RWPE2 (cell line): Measurements from ENCODE around the gene VSIG4.

Source experiments
- ATAC-seq: fragments of 200-7000 bp; cut with Tn5 transposase; 3 replicates; pipeline ENCODE4 v1.9.1; 2021; ENCODE audit warnings: low read depth
- DNase-seq: peaks from one replicate; pipeline ENCODE4 v3.0.0-alpha.2; 2020; ENCODE audit warnings: low spot score
- H3K27ac ChIP-seq: fragments of 450-650 bp; 2 replicates; pipeline ENCODE4 v1.5.1; 2017; ENCODE audit warnings: mild to moderate bottlenecking; ENCODE audit not compliant: poor library complexity, severe bottlenecking
- H3K27me3 ChIP-seq: fragments of 250-450 bp; sonication (Bioruptor Pico); 2 replicates; pipeline ENCODE4 v1.5.1; 2021; ENCODE audit warnings: mild to moderate bottlenecking, moderate library complexity; ENCODE audit not compliant: insufficient read depth, poor library complexity, severe bottlenecking
- H3K36me3 ChIP-seq: fragments of 250-450 bp; sonication (Bioruptor Pico); 2 replicates; pipeline ENCODE4 v1.5.1; 2020; ENCODE audit warnings: low read depth, mild to moderate bottlenecking, moderate library complexity
- H3K4me1 ChIP-seq: fragments of 250-450 bp; sonication (Bioruptor Pico); 2 replicates; pipeline ENCODE4 v1.5.1; 2021; ENCODE audit warnings: mild to moderate bottlenecking, moderate library complexity; ENCODE audit not compliant: insufficient read depth, poor library complexity, severe bottlenecking
- H3K4me3 ChIP-seq: fragments of 250-450 bp; sonication (Bioruptor Pico); 2 replicates; pipeline ENCODE4 v1.5.1; 2021; ENCODE audit warnings: mild to moderate bottlenecking, moderate library complexity; ENCODE audit not compliant: severe bottlenecking
- H3K9me3 ChIP-seq: fragments of 250-450 bp; sonication (Bioruptor Pico); 2 replicates; pipeline ENCODE4 v1.5.1; 2021; ENCODE audit warnings: mild to moderate bottlenecking, moderate library complexity; ENCODE audit not compliant: severe bottlenecking
- TF ChIP-seq, protein P1 (sequence below): fragments of 450-650 bp; IDR thresholded peaks from one replicate; pipeline ENCODE4 v1.5.1; 2017; ENCODE audit warnings: mild to moderate bottlenecking, moderate library complexity; ENCODE audit not compliant: poor library complexity, severe bottlenecking

VSIG4 gene

DNA sequence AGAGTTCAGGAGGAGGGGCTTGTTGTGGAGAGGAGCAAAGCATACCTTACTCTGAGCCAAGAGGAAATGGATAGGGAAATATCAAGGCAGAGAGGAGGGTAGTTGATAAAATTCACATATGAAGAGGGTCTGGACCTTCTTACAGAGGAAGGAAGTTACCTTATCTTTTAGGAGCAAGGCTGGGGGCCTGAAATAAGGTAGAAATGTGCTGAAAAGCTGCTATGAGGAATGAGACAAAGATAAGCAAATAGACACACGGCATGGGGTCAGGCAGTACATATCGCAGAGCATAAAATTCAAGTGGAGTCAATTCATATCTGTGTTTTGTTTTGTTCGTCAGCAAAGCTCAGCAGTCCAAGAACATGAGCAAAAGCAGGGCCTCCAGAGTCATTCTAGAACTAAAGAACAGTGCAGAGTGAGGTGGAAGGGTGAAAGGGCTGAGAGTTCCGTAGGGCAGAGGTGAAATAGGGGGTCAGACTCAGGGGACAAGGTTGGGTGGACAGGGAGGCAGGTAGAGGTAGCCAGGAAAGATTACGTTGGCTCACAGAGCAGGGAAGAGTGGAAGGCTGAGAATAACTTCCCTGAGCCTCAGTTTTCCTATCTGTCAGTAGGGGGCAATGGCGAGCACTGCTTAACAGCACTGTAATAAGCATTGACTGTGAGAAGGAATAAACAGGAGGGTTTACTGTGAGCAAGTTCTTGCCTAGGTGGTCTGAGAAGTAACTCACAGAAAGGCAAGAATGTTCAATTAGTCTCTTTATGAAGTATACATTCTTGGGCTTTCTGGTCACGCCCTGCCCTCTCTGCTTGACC is 9.2 kb downstream of the VSIG4 start:
- TF ChIP-seq, protein P1, sequence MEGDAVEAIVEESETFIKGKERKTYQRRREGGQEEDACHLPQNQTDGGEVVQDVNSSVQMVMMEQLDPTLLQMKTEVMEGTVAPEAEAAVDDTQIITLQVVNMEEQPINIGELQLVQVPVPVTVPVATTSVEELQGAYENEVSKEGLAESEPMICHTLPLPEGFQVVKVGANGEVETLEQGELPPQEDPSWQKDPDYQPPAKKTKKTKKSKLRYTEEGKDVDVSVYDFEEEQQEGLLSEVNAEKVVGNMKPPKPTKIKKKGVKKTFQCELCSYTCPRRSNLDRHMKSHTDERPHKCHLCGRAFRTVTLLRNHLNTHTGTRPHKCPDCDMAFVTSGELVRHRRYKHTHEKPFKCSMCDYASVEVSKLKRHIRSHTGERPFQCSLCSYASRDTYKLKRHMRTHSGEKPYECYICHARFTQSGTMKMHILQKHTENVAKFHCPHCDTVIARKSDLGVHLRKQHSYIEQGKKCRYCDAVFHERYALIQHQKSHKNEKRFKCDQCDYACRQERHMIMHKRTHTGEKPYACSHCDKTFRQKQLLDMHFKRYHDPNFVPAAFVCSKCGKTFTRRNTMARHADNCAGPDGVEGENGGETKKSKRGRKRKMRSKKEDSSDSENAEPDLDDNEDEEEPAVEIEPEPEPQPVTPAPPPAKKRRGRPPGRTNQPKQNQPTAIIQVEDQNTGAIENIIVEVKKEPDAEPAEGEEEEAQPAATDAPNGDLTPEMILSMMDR: peak; percentile 11
- no peaks in the 10 kb centered on the region for H3K27me3 ChIP-seq
- no peak overlapping the region for H3K4me3 ChIP-seq
- no peaks in the 10 kb centered on the region for H3K36me3 ChIP-seq
- no peaks in the 10 kb centered on the region for H3K4me1 ChIP-seq
- ATAC-seq (no peak), DNase-seq (no peak)
- no peak overlapping the region for H3K27ac ChIP-seq
- no peaks in the 10 kb centered on the region for H3K9me3 ChIP-seq

DNA sequence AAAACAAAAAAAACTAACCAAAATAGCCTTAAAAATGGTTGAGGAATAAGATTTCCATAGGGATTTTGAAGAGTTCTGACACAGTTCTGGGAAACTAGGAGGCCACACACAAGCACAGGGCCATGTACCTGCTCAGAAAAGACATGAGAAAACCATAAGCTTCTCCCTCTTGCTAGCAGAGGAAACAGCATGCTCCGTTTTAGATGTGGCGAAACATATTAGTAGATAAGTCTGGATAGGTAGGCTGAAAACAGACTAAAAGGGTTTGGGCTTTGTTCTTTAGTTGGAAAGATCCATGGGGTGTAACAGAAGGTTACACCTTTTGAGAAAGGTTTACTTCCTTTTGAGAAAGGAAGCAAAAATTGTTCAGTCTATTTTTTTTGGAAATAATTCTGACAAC is 10.9 kb downstream of the VSIG4 start:
- DNase-seq (no peak), ATAC-seq (no peak)
- Histone ChIP-seq H3K4me3 (no peak overlapping the region), H3K9me3 (no peaks in the 10 kb centered on the region), H3K27me3 (no peaks in the 10 kb centered on the region), H3K36me3 (no peaks in the 10 kb centered on the region), H3K4me1 (no peaks in the 10 kb centered on the region), H3K27ac (no peak overlapping the region)
- TF ChIP-seq, protein P1: no peak

DNA sequence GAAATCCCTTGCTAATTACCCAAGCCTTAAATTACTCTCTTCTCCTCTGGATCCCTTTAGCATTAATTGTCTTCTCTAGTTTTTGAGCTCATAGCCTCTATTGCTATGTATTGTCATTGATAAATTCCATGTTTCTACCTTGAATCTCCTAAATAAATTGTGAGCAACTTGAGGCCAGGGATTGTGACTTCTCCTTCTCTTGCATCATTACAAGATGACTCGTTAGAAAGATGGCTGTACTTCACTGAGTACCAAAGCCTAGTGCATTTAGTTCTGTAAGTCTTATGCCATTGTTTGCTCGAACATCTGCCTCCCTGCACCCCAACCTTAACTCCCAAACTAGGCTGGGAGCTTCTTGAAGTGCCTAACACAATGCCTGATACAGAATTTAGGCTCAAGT is 15.3 kb downstream of the VSIG4 start:
- TF ChIP-seq, protein P1: no peak
- Histone ChIP-seq H3K27ac (no peak overlapping the region), H3K4me1 (no peaks in the 10 kb centered on the region), H3K27me3 (no peaks in the 10 kb centered on the region), H3K36me3 (no peaks in the 10 kb centered on the region), H3K4me3 (no peak overlapping the region), H3K9me3 (no peaks in the 10 kb centered on the region)
- DNase-seq (no peak), ATAC-seq (no peak)

DNA sequence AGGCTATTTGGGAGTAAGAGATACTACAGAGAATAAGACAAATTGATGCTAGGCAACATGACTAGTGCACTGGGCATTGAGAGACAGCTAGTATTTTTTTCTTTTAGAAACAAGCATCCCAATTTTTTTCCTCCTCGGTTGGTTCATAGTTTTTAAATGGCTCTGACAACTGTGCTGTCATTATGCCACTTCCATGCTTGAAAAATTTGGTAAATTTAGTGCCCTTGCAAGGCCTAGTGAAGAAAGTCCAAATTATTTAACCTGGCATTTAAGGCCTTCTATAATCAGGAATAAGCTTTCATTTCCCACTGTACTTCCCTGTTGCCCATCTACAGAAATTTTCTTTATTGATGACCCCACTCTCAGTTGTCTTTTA is 15.8 kb downstream of the VSIG4 start:
- Histone ChIP-seq H3K36me3 (no peaks in the 10 kb centered on the region), H3K4me1 (no peaks in the 10 kb centered on the region), H3K27ac (no peak overlapping the region), H3K9me3 (no peaks in the 10 kb centered on the region), H3K4me3 (no peak overlapping the region), H3K27me3 (no peaks in the 10 kb centered on the region)
- TF ChIP-seq, protein P1: no peak
- ATAC-seq (no peak), DNase-seq (no peak)

DNA sequence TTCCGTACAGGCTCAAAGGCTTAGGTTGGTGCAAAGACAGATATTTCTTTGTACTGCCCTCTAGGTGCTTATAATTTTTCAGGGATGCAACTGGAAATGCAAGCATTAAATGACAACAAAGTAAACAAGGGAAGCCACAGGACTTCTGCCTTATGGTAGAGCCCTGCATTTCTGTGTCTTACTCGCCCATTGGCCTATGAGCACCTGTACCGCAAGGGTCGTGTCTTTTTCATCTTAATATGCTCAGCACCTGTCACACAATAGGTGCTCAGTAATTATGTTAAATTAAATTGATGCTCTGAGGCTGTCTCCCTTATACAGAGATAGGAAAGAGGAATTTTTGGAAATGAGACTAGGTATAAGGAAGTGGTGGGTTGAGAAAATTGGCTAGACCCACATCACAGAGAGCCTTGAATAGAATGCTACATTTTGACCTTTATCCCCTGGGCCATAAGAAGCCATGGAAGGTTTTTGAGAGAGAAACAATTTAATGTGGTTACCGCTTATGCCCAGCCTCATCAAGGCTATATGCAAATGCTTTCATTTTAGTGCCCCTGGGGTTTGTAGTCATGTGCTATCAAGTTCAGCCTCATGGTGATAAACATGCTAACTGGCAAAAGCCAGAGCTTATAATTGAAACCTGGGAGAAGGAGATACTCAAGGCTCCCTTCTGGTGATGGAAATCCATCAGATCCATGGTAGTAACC is 16.3 kb downstream of the VSIG4 start:
- no peak for ATAC-seq
- Histone ChIP-seq H3K4me1 (no peaks in the 10 kb centered on the region), H3K27ac (no peak overlapping the region), H3K36me3 (no peaks in the 10 kb centered on the region), H3K27me3 (no peaks in the 10 kb centered on the region), H3K4me3 (no peak overlapping the region), H3K9me3 (no peaks in the 10 kb centered on the region)
- TF ChIP-seq, protein P1: no peak
- DNase-seq: no peak
